Keratinocyte (primary cell): ENCODE results near the gene STAC2.

ENCODE experiments used
- CTCF ChIP-seq, 3 experiments: IDR thresholded peaks in 1 of 3; conservative IDR thresholded peaks in 1 of 3; optimal IDR thresholded peaks in 1 of 3; 2 replicates in 2 of 3; 3 replicates in 1 of 3; pipeline versions ENCODE3 to v1.5.1; 2011; ENCODE audit warnings: low read length in 3 of 3, mild to moderate bottlenecking in 3 of 3, moderate library complexity in 2 of 3, control low read depth in 1 of 3, inconsistent platforms in 1 of 3; ENCODE audit not compliant: insufficient read depth in 2 of 3; ENCODE audit errors: extremely low read depth in 1 of 3
- EZH2 ChIP-seq: IDR thresholded peaks from one replicate; pipeline ENCODE4 v1.6.1; 2012; ENCODE audit warnings: inconsistent platforms, mild to moderate bottlenecking, low read length, moderate library complexity

DNA sequence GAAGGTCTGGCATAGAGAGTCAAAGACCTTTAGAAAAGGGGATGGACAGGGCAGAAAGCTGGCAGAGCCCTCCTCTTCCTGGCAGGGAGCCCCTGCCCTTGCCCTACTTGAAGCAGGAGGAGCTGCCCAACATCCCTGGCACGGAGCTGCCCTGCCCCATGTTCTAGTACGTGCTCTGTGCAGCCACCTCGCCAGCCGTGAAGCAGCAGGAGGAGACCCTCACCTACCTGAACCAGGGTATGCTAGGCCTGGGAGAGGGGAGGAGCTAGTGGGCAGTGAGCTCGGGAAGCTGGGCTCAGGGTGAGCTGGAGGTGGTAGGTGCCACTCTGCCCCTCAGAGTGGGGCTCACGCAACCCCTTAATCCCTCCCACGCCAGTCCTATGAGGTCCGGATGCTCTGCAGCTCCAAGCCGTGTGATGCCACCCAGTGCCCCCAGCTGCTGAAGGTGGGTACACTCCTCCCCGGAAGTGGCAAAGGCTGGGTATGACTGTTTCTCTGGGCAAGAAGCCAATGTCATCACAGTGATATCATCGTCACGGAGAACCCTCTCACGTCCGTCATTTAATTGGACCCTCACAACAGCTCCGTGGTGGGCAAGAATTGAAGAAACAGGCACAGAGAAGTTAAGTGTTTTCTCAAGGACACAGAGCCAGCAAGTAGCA is 12.7 kb upstream of the STAC2 start:
- no peak for TF ChIP-seq CTCF (optimal IDR thresholded peaks at IDR 0.05 in 1 of 3, IDR thresholded peaks at IDR 0.05 in 1 of 3, conservative IDR thresholded peaks at IDR 0.05 in 1 of 3; ENCODE audit: extremely low read depth in 1 of 3, insufficient read depth in 2 of 3, low read length in 3 of 3)
- TF ChIP-seq EZH2, result no peak
